Measurements from ENCODE around the gene HSPG2. TPM values are rescaled to one million over a fixed set of nuclear protein-coding genes. Genes with fewer than 3 reads are reported as not detected.

HSPG2 gene
- total and polyA plus RNA-seq, 10 donors, result 14.4 to 395 (median 151) TPM

- no peaks in the 10 kb centered on the region for H3K9me3 ChIP-seq
- 39 to 57% (median 53%) methylated on average over 11 of the region's 11 CpGs for WGBS, 5 donors
- no peaks in the 10 kb centered on the region for H3K36me3 ChIP-seq
- H3K4me1 ChIP-seq, result peaks cover 2 to 29% (median 18%) of the 10 kb centered on the region in 6 donors
- intact Hi-C loops (cut with DNase I; ENCODE audit: low total_unique reads), result no loop called here
- peaks cover 0 to 7% (median 0%) of the 10 kb centered on the region in 7 donors for H3K27me3 ChIP-seq (replicated peaks in 1 of 7)
- H3K4me3 ChIP-seq, result no peak overlapping the region
- TF ChIP-seq POLR2A (IDR thresholded peaks at IDR 0.05), result no peak
- peak; percentile 74 to 95 (median 92) for TF ChIP-seq CTCF (IDR thresholded peaks at IDR 0.05 in 8 of 11, conservative IDR thresholded peaks at IDR 0.05 in 3 of 11)
- TF ChIP-seq POLR2AphosphoS5 (IDR thresholded peaks at IDR 0.05), result peak in 2 of 3 donors; percentile 28 to 64
- peak; percentile 91 for DNase-seq
- no peak overlapping the region for H3K27ac ChIP-seq
Observed at GRCh38 chr1:21963477-21964217, 26.5 kb upstream of the HSPG2 start.

- DNase-seq, result no peak
- WGBS, 5 donors, result 54 to 74% (median 66%) methylated on average over 2 of the region's 2 CpGs
- Histone ChIP-seq H3K27ac (peak overlapping the region in 1 of 8 donors; percentile 10), H3K36me3 (no peaks in the 10 kb centered on the region), H3K27me3 (replicated peaks in 1 of 7) (peaks cover 0 to 12% (median 0%) of the 10 kb centered on the region in 7 donors), H3K4me3 (no peak overlapping the region), H3K9me3 (no peaks in the 10 kb centered on the region), H3K4me1 (peaks cover 4 to 40% (median 24%) of the 10 kb centered on the region in 6 donors)
- intact Hi-C loops (cut with DNase I; ENCODE audit: low total_unique reads), result no loop called here
- peak; percentile 24 to 57 (median 49) for TF ChIP-seq POLR2AphosphoS5 (IDR thresholded peaks at IDR 0.05)
- no peak for TF ChIP-seq POLR2A (IDR thresholded peaks at IDR 0.05)
Observed at GRCh38 chr1:21961799-21962198, 24.7 kb upstream of the HSPG2 start.

GRCh38 chr1:21961337-21961736 lies 24.2 kb upstream of the HSPG2 start:
- no peak for DNase-seq
- WGBS, 5 donors, result 66 to 85% (median 76%) methylated on average over 2 of the region's 2 CpGs
- H3K9me3 ChIP-seq, result no peaks in the 10 kb centered on the region
- TF ChIP-seq POLR2AphosphoS5 (IDR thresholded peaks at IDR 0.05), result no peak
- no peak for TF ChIP-seq CTCF (IDR thresholded peaks at IDR 0.05 in 8 of 11, conservative IDR thresholded peaks at IDR 0.05 in 3 of 11)
- TF ChIP-seq POLR2A (IDR thresholded peaks at IDR 0.05), result no peak
- H3K27ac ChIP-seq, result peak overlapping the region in 1 of 8 donors; percentile 10
- peaks cover 0 to 12% (median 0%) of the 10 kb centered on the region in 7 donors for H3K27me3 ChIP-seq (replicated peaks in 1 of 7)
- intact Hi-C loops (cut with DNase I; ENCODE audit: low total_unique reads), result no loop called here
- H3K36me3 ChIP-seq, result no peaks in the 10 kb centered on the region
- no peak overlapping the region for H3K4me3 ChIP-seq
- H3K4me1 ChIP-seq, result peaks cover 8 to 45% (median 28%) of the 10 kb centered on the region in 6 donors

- Histone ChIP-seq H3K27me3 (replicated peaks in 1 of 7) (peaks cover 0 to 5% (median 0%) of the 10 kb centered on the region in 7 donors), H3K4me3 (no peak overlapping the region), H3K27ac (peak overlapping the region in 6 of 8 donors; percentile 39 to 74 (median 67)), H3K4me1 (peaks cover 8 to 38% (median 27%) of the 10 kb centered on the region in 6 donors), H3K9me3 (no peaks in the 10 kb centered on the region), H3K36me3 (no peaks in the 10 kb centered on the region)
- peak in 1 of 3 donors; percentile 16 for TF ChIP-seq POLR2AphosphoS5 (IDR thresholded peaks at IDR 0.05)
- TF ChIP-seq POLR2A (IDR thresholded peaks at IDR 0.05), result no peak
- intact Hi-C loops (cut with DNase I; ENCODE audit: low total_unique reads), result no loop called here
- DNase-seq, result no peak
- 49 to 57% (median 50%) methylated on average over 13 to 18 of the region's 18 CpGs for WGBS, 5 donors
Observed at GRCh38 chr1:21956720-21957552, 19.8 kb upstream of the HSPG2 start.

Measured in spleen (tissue), 11 donors.